Activated CD8-positive, alpha-beta memory T cell treated with anti-CD3 and anti-CD28 coated beads for 24 hours (primary cell): ENCODE measurements around the gene MSRB2.
"Not testable (repeated sequence)": the region's sequence is repeated elsewhere in the genome, so short reads cannot be mapped to it uniquely, and the experiment has no call there.

ENCODE experiments used
- DNase-seq: peaks from one replicate; pipeline ENCODE4 v3.0.0-alpha.2; 2020

The MSRB2 gene

GRCh38 chr10:23095404-23095965 lies at the start of gene MSRB2:
Gene MSRB2 (plus strand): TSS chr10:23095579. CDS start chr10:23095609, 30 bp downstream.
- DNase-seq, result peak; percentile 79

DNA sequence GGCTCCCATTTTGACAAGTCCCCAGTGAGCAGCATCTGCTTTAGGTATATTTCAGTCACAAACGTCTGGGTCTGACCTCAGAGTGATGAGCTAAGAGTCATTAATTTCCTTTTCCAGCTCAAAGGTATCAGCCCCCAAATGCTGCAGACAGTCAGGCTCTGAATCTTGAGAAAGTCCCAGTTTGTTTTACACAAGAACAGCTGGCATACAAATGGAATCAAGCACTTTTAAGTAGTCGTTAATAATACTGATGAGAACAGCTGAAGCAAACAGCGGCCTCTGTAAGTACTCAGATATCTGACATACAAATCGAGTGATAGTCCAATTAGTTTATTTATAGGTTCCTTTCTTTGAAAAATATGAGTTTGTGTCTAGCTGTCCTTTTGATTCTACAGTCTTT lies 49.4 kb upstream of the MSRB2 start:
- no peak for DNase-seq

DNA sequence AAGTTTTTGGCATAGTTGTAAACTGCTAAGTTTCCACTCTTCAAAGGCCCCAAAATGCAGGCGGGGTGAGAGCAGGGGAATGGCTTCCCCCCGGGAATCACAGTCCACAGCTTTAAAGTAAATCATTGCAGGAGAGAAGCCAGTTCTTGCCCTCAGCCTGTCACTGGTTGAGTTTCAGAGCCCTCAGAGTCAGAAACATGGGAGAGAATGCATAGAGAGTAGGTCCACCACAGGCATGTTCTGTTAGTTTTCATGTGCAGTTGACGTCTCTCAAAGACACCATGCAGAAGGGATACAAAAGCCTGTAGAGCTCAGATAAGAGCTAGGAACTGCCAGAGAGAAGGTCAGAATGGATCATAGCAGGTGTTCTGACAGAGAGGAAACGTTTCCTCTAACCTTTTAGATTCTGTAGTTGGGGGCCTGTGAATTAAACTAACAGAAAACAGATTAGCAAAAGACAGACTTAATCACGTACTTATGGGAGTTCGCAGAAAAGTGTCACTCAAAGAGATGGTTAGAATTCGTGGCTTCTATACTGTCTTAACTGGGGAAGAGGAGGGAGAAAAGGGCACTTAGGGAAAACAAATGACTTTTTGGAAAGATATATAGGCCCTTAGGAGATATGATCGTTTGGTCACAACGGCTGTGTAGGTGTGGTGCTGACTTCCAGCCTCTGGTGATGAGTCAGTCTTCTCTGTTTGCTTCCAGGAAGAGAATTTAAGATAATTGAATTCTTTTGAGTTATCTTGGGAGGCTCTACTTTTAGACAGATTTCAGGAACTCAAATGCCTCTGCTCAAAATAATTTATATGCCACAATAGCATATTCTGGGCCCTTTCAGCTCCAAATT lies 48.0 kb upstream of the MSRB2 start:
- no peak for DNase-seq

DNA sequence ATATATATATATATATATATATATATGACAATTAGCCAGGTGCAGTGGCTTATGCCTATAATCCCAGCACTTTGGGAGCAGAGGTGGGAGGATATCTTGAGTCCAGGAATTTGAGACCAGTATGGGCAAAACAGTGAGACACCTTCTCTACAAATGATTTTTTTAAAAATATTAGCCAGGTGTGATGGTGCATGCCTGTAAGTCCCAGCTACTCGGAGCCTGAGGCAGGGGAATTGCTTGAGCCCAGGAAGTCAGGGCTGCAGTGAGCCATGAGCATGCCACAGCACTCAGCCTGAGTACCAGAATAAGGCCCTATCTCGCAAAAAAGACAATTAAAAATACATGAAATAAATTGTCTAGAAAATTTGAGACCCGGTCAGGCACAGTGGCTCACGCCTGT lies 47.2 kb upstream of the MSRB2 start:
- no peak for DNase-seq

DNA sequence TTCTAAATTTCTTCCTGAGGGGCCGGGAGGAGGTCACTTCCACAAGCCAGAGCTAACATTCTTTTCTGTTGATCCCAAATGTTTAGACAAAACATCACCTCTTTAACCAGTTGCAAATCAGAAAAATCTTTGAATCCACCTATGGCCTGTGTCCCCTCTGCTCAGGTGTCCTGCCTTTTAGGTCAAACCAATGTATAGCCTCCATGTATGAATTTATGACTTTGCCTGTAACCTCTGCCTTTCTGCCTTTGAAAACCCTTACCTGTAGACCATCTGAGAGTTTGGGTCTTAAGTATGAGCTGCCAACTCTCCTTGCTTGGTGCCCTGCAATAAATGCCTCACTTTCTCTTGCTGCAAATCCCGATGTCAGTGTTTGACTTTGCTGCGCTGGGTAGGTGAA lies 44.1 kb upstream of the MSRB2 start:
- no peak for DNase-seq

DNA sequence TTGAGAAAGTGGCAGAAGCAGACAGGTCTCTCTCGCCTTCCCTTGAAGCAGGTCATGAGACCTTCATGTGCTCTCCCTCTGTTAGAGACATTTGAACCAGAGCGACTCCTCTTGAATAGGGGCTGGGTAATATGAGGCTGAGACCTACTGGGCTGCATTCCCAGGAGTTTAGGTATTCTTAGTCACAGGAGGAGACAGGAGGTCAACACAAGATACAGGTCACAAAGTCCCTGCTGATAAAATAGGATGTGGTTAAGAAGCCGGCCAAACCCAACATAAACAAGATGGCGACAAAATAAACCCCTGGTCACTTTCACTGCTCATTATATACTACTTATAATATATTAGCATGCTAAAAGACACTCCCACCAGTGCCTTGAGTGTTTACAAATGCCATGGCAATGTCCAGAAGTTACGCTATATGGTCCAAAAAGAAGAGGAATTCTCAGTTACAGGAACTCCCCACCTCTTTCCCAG lies 43.5 kb upstream of the MSRB2 start:
- DNase-seq, result no peak

DNA sequence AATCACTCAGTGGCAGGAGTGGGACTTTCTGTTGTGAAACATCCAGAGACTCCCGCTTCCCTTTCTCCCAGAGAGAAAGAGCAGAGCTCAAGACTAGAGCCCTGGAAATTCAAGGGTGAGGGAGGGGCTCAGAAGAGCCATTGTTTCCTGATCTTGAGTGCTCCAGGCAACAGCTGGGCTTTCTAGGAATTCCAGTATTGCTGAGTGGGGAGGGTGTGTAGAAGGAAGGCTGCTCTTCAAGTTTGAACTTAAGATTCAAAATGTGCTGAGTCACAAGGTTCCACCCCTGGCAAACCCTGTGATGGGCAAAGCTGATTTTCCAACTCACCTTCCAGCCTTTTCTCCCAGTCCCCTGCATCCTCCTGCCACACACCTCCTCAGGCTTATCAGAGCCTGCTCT lies 42.3 kb upstream of the MSRB2 start:
- DNase-seq, result no peak

GRCh38 chr10:23055424-23056185 lies 39.8 kb upstream of the MSRB2 start:
- no peak for DNase-seq

- DNase-seq, result no peak
Observed at GRCh38 chr10:23056186-23056579, 39.2 kb upstream of the MSRB2 start.

- DNase-seq, result no peak
Observed at GRCh38 chr10:23058366-23058765, 37.0 kb upstream of the MSRB2 start.

GRCh38 chr10:23060918-23061317 lies 34.5 kb upstream of the MSRB2 start:
- no peak for DNase-seq

GRCh38 chr10:23063045-23063972 lies 32.1 kb upstream of the MSRB2 start:
- no peak for DNase-seq

DNA sequence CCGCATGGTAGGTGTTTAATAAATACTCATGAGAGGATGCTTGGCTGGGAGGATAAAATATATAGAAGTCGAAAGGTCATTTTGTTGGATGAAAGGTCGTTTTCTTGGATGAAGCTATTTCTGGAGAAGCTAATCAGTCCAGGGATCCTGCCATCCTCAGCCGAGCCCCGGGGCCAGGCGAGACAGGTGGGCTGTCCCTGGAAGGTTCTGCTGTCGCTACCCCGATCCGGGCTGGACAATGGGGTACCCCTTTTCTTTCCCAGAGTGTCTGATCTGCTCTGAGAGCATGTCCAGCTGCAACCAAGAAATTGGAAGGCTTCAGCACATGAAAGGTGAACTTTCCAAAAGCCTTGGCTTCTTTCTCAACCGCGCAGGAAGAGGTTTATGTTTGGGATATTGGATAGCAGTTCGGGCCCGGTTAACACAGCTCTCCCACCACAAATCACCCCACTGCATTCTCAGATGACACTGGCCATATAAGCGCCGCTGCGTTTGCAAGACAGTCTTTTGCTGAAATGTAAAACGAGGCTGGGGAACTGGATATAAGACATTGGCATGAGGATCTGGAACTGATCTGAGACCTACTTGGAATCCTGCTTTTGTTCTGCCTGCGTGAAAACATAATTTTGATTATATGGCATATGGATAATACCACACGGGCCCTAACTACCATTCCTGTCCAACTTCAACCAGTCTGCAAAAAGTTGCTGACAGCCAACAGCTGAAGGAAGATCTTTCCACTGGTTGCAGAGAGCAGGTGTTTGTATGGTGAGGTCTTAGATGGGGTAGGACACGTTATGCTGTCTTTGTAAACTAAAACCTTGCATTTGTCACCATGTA lies 31.2 kb upstream of the MSRB2 start:
- no peak for DNase-seq

DNA sequence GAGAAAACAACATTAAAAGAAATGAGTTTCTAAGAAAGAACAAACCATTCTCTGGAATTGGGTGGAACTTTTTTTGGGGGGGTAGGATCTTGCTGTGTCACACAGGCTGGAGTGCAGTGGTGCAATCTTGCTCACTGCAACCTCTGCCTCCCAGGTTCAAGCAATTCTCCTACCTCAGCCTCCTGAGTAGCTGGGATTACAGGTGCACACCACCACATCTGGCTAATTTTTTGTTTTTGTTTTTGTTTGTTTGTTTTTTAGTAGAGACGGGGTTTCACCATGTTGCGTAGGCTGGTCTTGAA lies 30.6 kb upstream of the MSRB2 start:
- DNase-seq, result not testable (repeated sequence)

GRCh38 chr10:23065181-23065948 lies 30.0 kb upstream of the MSRB2 start:
- DNase-seq, result no peak

- no peak for DNase-seq
Observed at GRCh38 chr10:23067337-23067736, 28.0 kb upstream of the MSRB2 start.

DNA sequence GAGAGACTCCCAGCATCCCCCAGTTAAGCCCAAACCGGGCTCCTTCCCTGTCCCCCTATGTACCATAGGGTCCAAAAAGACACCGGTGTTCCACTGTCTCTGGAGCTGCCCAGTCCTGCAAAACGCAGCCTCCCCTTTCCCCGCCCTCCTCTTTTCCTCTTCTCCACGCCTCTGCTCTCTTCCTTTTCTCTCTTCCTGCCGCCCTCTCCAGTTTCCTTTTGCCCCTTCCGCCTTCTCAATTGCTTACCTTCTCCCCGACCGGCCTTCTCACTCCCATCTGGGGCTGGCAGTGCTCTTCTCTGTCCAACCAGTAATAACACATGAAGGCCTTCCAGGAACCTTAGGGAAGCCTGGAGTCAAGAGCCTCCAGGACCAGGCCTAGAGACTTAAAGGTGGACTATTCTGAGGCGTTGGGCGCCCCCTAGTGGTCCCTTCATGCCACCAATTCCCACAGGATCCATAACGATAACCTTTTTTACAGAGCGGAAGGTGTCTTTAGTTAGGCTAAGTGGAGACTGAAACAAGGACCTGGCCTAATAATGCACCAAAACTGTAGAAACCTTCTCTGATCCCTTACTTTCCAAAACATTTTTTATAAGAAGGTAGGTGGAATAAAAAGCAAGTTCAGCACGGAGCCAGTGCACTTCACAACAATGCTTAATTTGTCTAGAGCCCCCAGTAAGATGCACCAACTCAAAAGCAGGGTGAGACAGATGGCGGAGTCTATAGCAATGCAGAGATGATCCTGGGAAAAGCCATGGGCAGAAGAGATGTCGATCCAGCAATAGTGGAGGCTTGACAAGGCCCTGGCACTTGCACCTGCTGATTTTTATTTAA lies 27.2 kb upstream of the MSRB2 start:
- peak; percentile 85 for DNase-seq

DNA sequence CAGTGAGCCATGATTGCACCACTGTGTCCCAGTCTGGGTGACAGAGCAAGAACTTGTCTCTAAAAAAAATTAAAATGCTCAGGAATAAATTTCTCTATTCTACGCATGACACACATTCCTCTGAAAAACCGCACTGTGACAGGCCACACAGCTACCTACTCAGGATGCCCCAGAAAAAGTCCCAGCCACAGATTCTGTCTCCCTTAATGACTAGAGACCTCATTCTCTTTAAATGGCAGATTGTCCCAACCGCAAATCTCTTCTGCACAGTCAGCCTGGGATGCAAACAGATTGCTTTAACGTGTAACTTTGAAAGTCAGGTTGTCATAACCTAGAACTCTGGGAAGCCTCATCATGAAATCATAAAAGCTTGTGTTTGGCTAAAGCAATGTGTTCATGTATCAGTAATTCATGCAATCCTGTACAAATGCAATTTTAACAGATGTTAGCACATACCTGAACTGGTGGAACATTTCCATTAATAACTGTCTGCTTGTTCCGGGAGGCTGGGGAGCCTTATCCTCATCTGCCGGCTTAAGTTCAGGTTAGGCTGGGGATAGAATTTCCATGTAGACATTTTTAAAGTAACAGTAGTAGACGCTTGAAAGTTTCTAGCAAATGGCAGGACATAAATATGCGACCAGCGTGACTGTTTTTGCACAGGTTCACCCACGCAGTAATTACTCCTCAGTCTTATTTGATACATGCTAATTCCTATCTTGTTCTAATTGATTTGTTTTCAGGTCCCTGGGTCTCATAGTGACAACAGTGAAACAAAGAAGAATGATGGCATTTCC lies 26.2 kb upstream of the MSRB2 start:
- DNase-seq, result no peak
